ENCODE results near the gene SLC38A8. TPM values are rescaled to one million over a fixed set of nuclear protein-coding genes. Genes with fewer than 3 reads are reported as not detected.

Gene SLC38A8
- total RNA-seq, 6 donors from 2014 or later: not detected

DNA sequence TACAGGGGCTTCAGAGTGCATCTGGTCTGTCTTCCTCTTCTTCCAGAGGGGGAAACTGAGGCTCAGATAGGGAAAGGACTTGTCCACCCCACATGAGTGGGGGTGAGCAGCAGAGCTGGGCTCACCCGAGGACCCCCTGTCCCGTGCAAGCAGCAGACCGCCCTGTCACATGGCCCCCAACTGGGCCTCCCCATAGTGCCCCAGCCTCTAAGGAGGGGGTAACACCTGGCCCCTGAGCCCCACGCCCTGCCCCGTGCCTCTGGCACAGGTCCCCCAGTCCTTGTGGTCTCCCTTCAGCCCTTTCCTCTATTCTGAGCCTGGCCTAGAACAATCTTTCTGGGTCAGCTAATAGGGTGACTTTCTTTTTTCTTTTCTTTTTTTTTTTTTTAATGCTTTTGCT lies 81.0 kb downstream of the SLC38A8 start:
- Histone ChIP-seq H3K36me3 (peaks cover 3 to 85% (median 53%) of the 10 kb centered on the region in 4 donors), H3K4me1 (peaks cover 0 to 5% (median 0%) of the 10 kb centered on the region in 4 donors)
- no peak for ATAC-seq (ENCODE audit: low FRiP score in 2 of 2)

DNA sequence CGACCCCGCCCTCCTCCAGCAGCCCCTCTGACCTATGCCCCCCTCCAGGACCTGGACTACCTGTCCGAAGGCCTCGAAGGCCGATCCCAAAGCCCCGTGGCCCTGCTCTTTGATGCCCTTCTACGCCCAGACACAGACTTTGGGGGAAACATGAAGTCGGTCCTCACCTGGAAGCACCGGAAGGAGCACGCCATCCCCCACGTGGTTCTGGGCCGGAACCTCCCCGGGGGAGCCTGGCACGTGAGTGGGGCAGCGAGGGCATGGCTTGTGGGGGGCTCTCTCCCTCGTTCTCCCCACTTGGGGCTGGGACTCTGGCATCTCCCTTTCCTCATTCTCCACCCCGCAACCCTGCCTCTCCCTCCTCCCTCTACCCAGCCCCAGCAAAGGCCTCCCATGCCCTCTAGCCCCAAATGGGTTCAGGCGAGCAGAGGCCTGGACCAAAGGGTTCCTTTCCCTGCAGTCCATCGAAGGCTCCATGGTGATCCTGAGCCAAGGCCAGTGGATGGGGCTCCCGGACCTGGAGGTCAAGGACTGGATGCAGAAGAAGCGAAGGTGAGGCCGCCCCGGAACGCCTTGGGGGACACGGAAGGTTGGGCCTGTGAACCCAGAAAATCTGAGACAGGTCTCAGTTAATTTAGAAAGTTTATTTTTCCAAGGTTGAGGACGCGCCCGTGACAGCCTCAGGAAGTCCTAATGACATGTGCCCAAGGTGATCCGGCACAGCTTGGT lies 81.9 kb downstream of the SLC38A8 start:
- DNase-seq (no peak), ATAC-seq (ENCODE audit: low FRiP score in 2 of 2) (no peak)
- H3K9me3 ChIP-seq: no peaks in the 10 kb centered on the region
- 95 to 96% methylated on average over 27 to 29 of the region's 29 CpGs for WGBS, 2 donors
- no peak overlapping the region for H3K4me3 ChIP-seq
- H3K27me3 ChIP-seq: no peaks in the 10 kb centered on the region
- peaks cover 0 to 11% (median 1%) of the 10 kb centered on the region in 4 donors for H3K4me1 ChIP-seq
- H3K27ac ChIP-seq: no peak overlapping the region
- TF ChIP-seq, protein P1, sequence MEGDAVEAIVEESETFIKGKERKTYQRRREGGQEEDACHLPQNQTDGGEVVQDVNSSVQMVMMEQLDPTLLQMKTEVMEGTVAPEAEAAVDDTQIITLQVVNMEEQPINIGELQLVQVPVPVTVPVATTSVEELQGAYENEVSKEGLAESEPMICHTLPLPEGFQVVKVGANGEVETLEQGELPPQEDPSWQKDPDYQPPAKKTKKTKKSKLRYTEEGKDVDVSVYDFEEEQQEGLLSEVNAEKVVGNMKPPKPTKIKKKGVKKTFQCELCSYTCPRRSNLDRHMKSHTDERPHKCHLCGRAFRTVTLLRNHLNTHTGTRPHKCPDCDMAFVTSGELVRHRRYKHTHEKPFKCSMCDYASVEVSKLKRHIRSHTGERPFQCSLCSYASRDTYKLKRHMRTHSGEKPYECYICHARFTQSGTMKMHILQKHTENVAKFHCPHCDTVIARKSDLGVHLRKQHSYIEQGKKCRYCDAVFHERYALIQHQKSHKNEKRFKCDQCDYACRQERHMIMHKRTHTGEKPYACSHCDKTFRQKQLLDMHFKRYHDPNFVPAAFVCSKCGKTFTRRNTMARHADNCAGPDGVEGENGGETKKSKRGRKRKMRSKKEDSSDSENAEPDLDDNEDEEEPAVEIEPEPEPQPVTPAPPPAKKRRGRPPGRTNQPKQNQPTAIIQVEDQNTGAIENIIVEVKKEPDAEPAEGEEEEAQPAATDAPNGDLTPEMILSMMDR (IDR thresholded peaks at IDR 0.05): no peak
- TF ChIP-seq EP300 (IDR thresholded peaks at IDR 0.05) (no peak), POLR2A (IDR thresholded peaks at IDR 0.05) (no peak), POLR2AphosphoS5 (IDR thresholded peaks at IDR 0.05) (no peak)
- H3K36me3 ChIP-seq: peaks cover 3 to 79% (median 48%) of the 10 kb centered on the region in 4 donors

More for the DNA sequence above, 81.0 kb downstream of the SLC38A8 start:
- no peak for DNase-seq
- WGBS, 2 donors: 73 to 86% methylated on average over 5 of the region's 5 CpGs
- Histone ChIP-seq H3K9me3 (no peaks in the 10 kb centered on the region), H3K27ac (no peak overlapping the region), H3K4me3 (no peak overlapping the region), H3K27me3 (no peaks in the 10 kb centered on the region)
- no peak for TF ChIP-seq POLR2AphosphoS5 (IDR thresholded peaks at IDR 0.05)
- TF ChIP-seq EP300 (IDR thresholded peaks at IDR 0.05): no peak
- TF ChIP-seq, protein P1 (IDR thresholded peaks at IDR 0.05): no peak
- no peak for TF ChIP-seq POLR2A (IDR thresholded peaks at IDR 0.05)

Small RNA genes within 50 kb of the gene (small RNA-seq; reads per million reads assigned to genes)
- 0 reads per million in 4 donors for gene RNA5SP432

Other genes starting within 250 kb of the SLC38A8 start
- gene HSBP1, start 234.8 kb downstream of the SLC38A8 start, total RNA-seq: 100 to 1,000 TPM in 1 of 6 donors, 10 to 100 TPM in 5; 17.5 to 106 (median 39.4) TPM
- gene MLYCD, start 143.7 kb downstream of the SLC38A8 start, total RNA-seq: 10 to 100 TPM in 3 of 6 donors, 1 to 10 TPM in 3; 7.5 to 30.4 (median 11.3) TPM
- gene OSGIN1, start 89.6 kb downstream of the SLC38A8 start, total RNA-seq: 10 to 100 TPM in 5 of 6 donors, 1 to 10 TPM in 1; 7.3 to 34.2 (median 16.3) TPM
- gene NECAB2, start 74.6 kb downstream of the SLC38A8 start, total RNA-seq: 1 to 10 TPM in 1 of 6 donors, under 1 TPM in 2, not detected in 3; 0.40 to 1.2 (median 0.44) TPM
- 100 to 1,000 TPM in 4 of 6 donors, 10 to 100 TPM in 2; 83.6 to 156 (median 105) TPM for gene MBTPS1, start 74.1 kb upstream of the SLC38A8 start, total RNA-seq
- 10 to 100 TPM in 5 of 6 donors, 1 to 10 TPM in 1; 7.2 to 25.7 (median 19.0) TPM for gene HSDL1, start 102.4 kb upstream of the SLC38A8 start, total RNA-seq
- 10 to 100 TPM in 5 of 6 donors, under 1 TPM in 1; 0.97 to 58.7 (median 28.5) TPM for gene DNAAF1, start 102.5 kb upstream of the SLC38A8 start, total RNA-seq
- gene TAF1C, start 144.3 kb upstream of the SLC38A8 start, total RNA-seq: 100 to 1,000 TPM in 2 of 6 donors, 10 to 100 TPM in 4; 23.2 to 227 (median 65.0) TPM
- gene ADAD2, start 148.4 kb upstream of the SLC38A8 start, total RNA-seq: 1 to 10 TPM in 1 of 6 donors, not detected in 5; 1.1 TPM
- gene KCNG4, start 197.2 kb upstream of the SLC38A8 start, total RNA-seq: not detected